PC-3 (cell line): ENCODE results near the gene SAFB2. TPM values are rescaled to one million over a fixed set of nuclear protein-coding genes. Genes with fewer than 3 reads are reported as not detected.

Experiments
- ATAC-seq: fragments of 200-7000 bp; cut with Tn5 transposase; 2 replicates; pipeline ENCODE4 v1.9.1; 2020; ENCODE audit warnings: mild to moderate bottlenecking, moderate library complexity
- BruUV-seq: library from RNA; stranded (reverse); fragments of 400-500 nt; replicated peaks from 2 replicates; lab custom pipeline; 2021; lab: Mats Ljungman, UMichigan
- CTCF ChIA-PET: fragments of 300-600 bp; sonication (Branson Sonifier 250); formaldehyde crosslinking; loops from one replicate; lab custom pipeline; 2022; ENCODE audit warnings: antibody characterized with exemption; lab: Charles Lee
- POLR2A ChIA-PET: fragments of 300-600 bp; sonication (Branson Sonifier 250); formaldehyde crosslinking; loops from one replicate; lab custom pipeline; 2022; ENCODE audit warnings: antibody characterized with exemption; ENCODE audit not compliant: unreplicated experiment; lab: Charles Lee
- DNase-seq: peaks from one replicate; pipeline ENCODE4 v3.0.0-alpha.2; 2015
- H2AFZ ChIP-seq: fragments of 300-600 bp; sonication (generic); 2 replicates; pipeline ENCODE4 v1.6.0; 2016; ENCODE audit warnings: antibody characterized with exemption, low read length
- H3F3A ChIP-seq: fragments of 300-600 bp; sonication (generic); one replicate; pipeline ENCODE4 v1.6.0; 2017; ENCODE audit warnings: antibody characterized with exemption, low read length, control low read depth, mild to moderate bottlenecking; ENCODE audit not compliant: unreplicated experiment
- H3K27ac ChIP-seq: fragments of 300-600 bp; sonication (generic); 2 replicates; pipeline ENCODE4 v1.5.1; 2016; ENCODE audit warnings: mild to moderate bottlenecking, low read length
- H3K27me3 ChIP-seq: fragments of 300-600 bp; sonication (generic); 2 replicates; pipeline ENCODE4 v1.6.1; 2016; ENCODE audit warnings: low read length, mixed read lengths
- H3K36me3 ChIP-seq: fragments of 300-600 bp; sonication (generic); 2 replicates; pipeline ENCODE4 v1.6.1; 2016; ENCODE audit warnings: low read depth, mixed run types, low read length, mixed read lengths
- H3K4me1 ChIP-seq: fragments of 300-600 bp; sonication (generic); 2 replicates; pipeline ENCODE4 v1.5.1; 2016; ENCODE audit warnings: low read length; ENCODE audit not compliant: insufficient read depth
- H3K4me2 ChIP-seq: fragments of 300-600 bp; sonication (generic); 2 replicates; pipeline ENCODE4 v1.6.0; 2016; ENCODE audit warnings: low read length
- H3K4me3 ChIP-seq: fragments of 300-600 bp; sonication (generic); 2 replicates; pipeline ENCODE4 v1.5.1; 2016; ENCODE audit warnings: mild to moderate bottlenecking, low read length, mixed read lengths
- H3K79me2 ChIP-seq: fragments of 300-600 bp; sonication (generic); 2 replicates; pipeline ENCODE4 v1.6.1; 2017; ENCODE audit warnings: low read length, mixed read lengths
- H3K9ac ChIP-seq: fragments of 300-600 bp; sonication (generic); 2 replicates; pipeline ENCODE4 v1.6.0; 2016; ENCODE audit warnings: mild to moderate bottlenecking, low read length
- H3K9me2 ChIP-seq: fragments of 300-600 bp; sonication (generic); replicated peaks from 2 replicates; pipeline ENCODE4 v1.6.1; 2016; ENCODE audit warnings: mixed run types, low read length, mixed read lengths
- H3K9me3 ChIP-seq: fragments of 300-600 bp; sonication (generic); 2 replicates; pipeline ENCODE4 v1.6.1; 2016; ENCODE audit warnings: low read length, mixed read lengths
- H4K20me1 ChIP-seq: fragments of 300-600 bp; sonication (generic); 2 replicates; pipeline ENCODE4 v1.6.1; 2016; ENCODE audit warnings: low read length, mixed read lengths
- CTCF ChIP-seq: fragments of 300-600 bp; sonication (generic); conservative IDR thresholded peaks from 2 replicates; pipeline ENCODE4 v1.5.1; 2017; ENCODE audit warnings: antibody characterized with exemption, low read depth, mild to moderate bottlenecking, low read length
- EZH2 ChIP-seq: fragments of 300-600 bp; sonication (generic); IDR thresholded peaks from one replicate; pipeline ENCODE4 v1.6.1; 2017; ENCODE audit warnings: antibody characterized with exemption, mild to moderate bottlenecking, low read length; ENCODE audit not compliant: unreplicated experiment
- EZH2phosphoT487 ChIP-seq: fragments of 300-600 bp; sonication (generic); IDR thresholded peaks from 2 replicates; pipeline ENCODE4 v1.6.1; 2018; ENCODE audit warnings: mild to moderate bottlenecking, antibody characterized with exemption, low read length, borderline replicate concordance
- intact Hi-C: fragments of 100-400 bp; cut with micrococcal nuclease; formaldehyde crosslinking; loops from 2 replicates; pipeline ENCODE4 v1.9.0; 2023
- total RNA-seq: library from RNA; depleted of rRNA; stranded (reverse); fragments of >200 nt; gene quantifications from 2 replicates; pipeline ENCODE4 v1.2.3, GENCODE V29; 2014

SAFB2 gene
- total RNA-seq, 1 experiment from 2014 or later: 77.5 TPM

GRCh38 chr19:5663904-5664303 lies 41.3 kb upstream of the SAFB2 start:
- intact Hi-C loops: no loop called here
- no peaks in the 10 kb centered on the region for H3K79me2 ChIP-seq
- no peak overlapping the region for H2AFZ ChIP-seq
- no peaks in the 10 kb centered on the region for H3K9me3 ChIP-seq
- no peak overlapping the region for H3K4me3 ChIP-seq
- TF ChIP-seq EZH2phosphoT487 (no peak), EZH2 (no peak), CTCF (no peak)
- H4K20me1 ChIP-seq: 0 out of 2 replicates have a peak, but pooled peaks cover 10% of the 10 kb centered on the region
- H3K36me3 ChIP-seq: peaks cover 76% of the 10 kb centered on the region
- no peaks in the 10 kb centered on the region for H3K4me1 ChIP-seq
- ATAC-seq: no peak
- ChIA-PET POLR2A (no interaction called here), CTCF (no interaction called here)
- H3K9ac ChIP-seq: no peak overlapping the region
- H3K27me3 ChIP-seq: no peaks in the 10 kb centered on the region
- H3K27ac ChIP-seq: no peak overlapping the region
- no TSS peak for BruUV-seq
- no peak overlapping the region for H3K4me2 ChIP-seq
- no peaks in the 10 kb centered on the region for H3F3A ChIP-seq
- no peaks in the 10 kb centered on the region for H3K9me2 ChIP-seq
- no peak for DNase-seq

DNA sequence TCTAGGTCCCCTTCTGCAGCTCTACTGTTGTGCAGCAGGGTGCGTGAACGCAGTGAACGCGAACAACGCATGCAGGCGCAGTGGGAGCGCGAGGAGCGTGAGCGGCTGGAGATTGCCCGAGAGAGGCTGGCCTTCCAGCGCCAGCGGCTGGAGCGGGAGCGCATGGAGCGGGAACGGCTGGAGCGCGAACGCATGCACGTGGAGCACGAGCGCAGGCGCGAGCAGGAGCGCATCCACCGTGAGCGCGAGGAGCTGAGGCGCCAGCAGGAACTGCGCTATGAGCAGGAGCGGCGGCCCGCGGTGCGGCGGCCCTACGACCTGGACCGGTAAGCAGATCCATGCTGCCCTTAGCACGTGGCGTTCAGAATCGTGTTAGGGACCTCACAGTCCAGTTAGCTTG lies 38.9 kb upstream of the SAFB2 start:
- H3K4me1 ChIP-seq: no peaks in the 10 kb centered on the region
- no peaks in the 10 kb centered on the region for H3K79me2 ChIP-seq
- H3K9me3 ChIP-seq: no peaks in the 10 kb centered on the region
- BruUV-seq: no TSS peak
- ChIA-PET CTCF (no interaction called here), POLR2A (no interaction called here)
- intact Hi-C loops: no loop called here
- peaks cover 70% of the 10 kb centered on the region for H3K36me3 ChIP-seq
- no peaks in the 10 kb centered on the region for H3K27me3 ChIP-seq
- ATAC-seq (no peak), DNase-seq (no peak)
- no peak overlapping the region for H3K4me3 ChIP-seq
- no peak for TF ChIP-seq CTCF
- TF ChIP-seq EZH2phosphoT487: no peak
- TF ChIP-seq EZH2: no peak
- H3K9me2 ChIP-seq: no peaks in the 10 kb centered on the region
- H3K27ac ChIP-seq: no peak overlapping the region
- no peaks in the 10 kb centered on the region for H3F3A ChIP-seq
- H3K9ac ChIP-seq: no peak overlapping the region
- H3K4me2 ChIP-seq: no peak overlapping the region
- H4K20me1 ChIP-seq: peaks cover 14% of the 10 kb centered on the region; the same call in 1 of the 2 replicates
- no peak overlapping the region for H2AFZ ChIP-seq

DNA sequence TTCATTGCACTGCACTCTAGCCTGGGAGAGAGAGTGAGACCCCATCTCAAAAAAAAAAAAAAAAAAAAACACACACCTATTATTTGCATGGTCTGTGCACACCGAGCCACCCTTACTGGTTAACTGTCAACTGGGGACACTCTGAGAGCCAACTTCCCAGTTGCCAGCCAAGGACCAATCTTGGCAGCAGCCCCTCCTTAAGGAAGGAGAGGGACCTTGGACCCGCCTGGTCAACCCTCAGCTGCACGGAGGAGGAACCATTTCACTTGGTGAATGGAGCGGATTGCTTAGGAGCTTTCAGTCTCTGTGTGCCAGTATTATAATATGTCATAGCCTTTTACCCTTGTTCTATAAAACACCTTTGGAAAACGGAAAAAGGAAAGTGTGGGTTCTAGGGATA lies 32.8 kb upstream of the SAFB2 start:
- CTCF ChIA-PET: no interaction called here

More for the DNA sequence above, 32.8 kb upstream of the SAFB2 start:
- POLR2A ChIA-PET: no interaction called here
- Histone ChIP-seq H3K36me3 (peaks cover 76% of the 10 kb centered on the region), H3K9me2 (no peaks in the 10 kb centered on the region), H3K27ac (no peak overlapping the region), H3K4me1 (no peaks in the 10 kb centered on the region), H3K4me2 (no peak overlapping the region), H3K9ac (no peak overlapping the region), H2AFZ (no peak overlapping the region), H3F3A (no peaks in the 10 kb centered on the region), H3K4me3 (no peak overlapping the region), H3K79me2 (no peaks in the 10 kb centered on the region), H3K9me3 (no peaks in the 10 kb centered on the region), H4K20me1 (peaks cover 3% of the 10 kb centered on the region; the same call in 1 of the 2 replicates), H3K27me3 (no peaks in the 10 kb centered on the region)
- ATAC-seq (no peak), DNase-seq (no peak)
- intact Hi-C loops: no loop called here
- TF ChIP-seq CTCF: no peak
- TF ChIP-seq EZH2phosphoT487: no peak
- no TSS peak for BruUV-seq
